Cardiac muscle cell (in vitro differentiated cells and primary cell): ENCODE measurements around the gene ACAP2. TPM values are rescaled to one million over a fixed set of nuclear protein-coding genes. Genes with fewer than 3 reads are reported as not detected.
"Not testable (repeated sequence)": the region's sequence is repeated elsewhere in the genome, so short reads cannot be mapped to it uniquely, and the experiment has no call there.

Experiments
- DNase-seq, 2 donors: peaks; one replicate each; pipeline versions ENCODE4 v3.0.0 to v3.0.0-alpha.2; 2010 to 2017; ENCODE audit warnings: low read depth in 1 of 2, low spot score in 1 of 2
- H3K27ac ChIP-seq: fragments of 200-600 bp; sonication (generic); 2 replicates; pipeline ENCODE4 v1.5.1; 2016
- H3K27me3 ChIP-seq: fragments of 200-600 bp; sonication (generic); 2 replicates; pipeline ENCODE4 v1.6.0; 2016; ENCODE audit warnings: control low read depth
- H3K36me3 ChIP-seq: fragments of 200-600 bp; sonication (generic); 2 replicates; pipeline ENCODE4 v1.5.1; 2016; ENCODE audit warnings: control low read depth
- H3K4me1 ChIP-seq: fragments of 200-600 bp; sonication (generic); 2 replicates; pipeline ENCODE4 v1.8.1; 2017; ENCODE audit warnings: low read depth, mild to moderate bottlenecking, mixed run types
- H3K4me3 ChIP-seq: fragments of 200-600 bp; sonication (generic); 2 replicates; pipeline ENCODE4 v1.5.1; 2016; ENCODE audit warnings: mild to moderate bottlenecking
- H3K9me3 ChIP-seq: fragments of 200-600 bp; sonication (generic); 2 replicates; pipeline ENCODE4 v1.5.1; 2017; ENCODE audit warnings: low read depth, mild to moderate bottlenecking, control low read depth
- CTCF ChIP-seq: IDR thresholded peaks from 2 replicates; pipeline ENCODE4 v1.5.1; 2012; ENCODE audit warnings: low read depth, mild to moderate bottlenecking, low read length
- polyA plus RNA-seq: library from polyadenylated mRNA; unstranded; fragments of >200 nt; fragmentation: Nextera tagmentation; extraction: Ambion mirVana; gene quantifications from 2 replicates; pipeline ENCODE4 v1.2.1, GENCODE V29; 2016
- total RNA-seq: library from RNA; depleted of rRNA; stranded (reverse); fragments of >200 nt; gene quantifications from 2 replicates; pipeline ENCODE4 v1.2.3, GENCODE V29; 2016

The ACAP2 gene
- total and polyA plus RNA-seq, 2 experiments from 2014 or later, result 36.2 to 44.4 TPM

GRCh38 chr3:195307711-195308110, 135.1 kb downstream of the ACAP2 start:
- H3K4me1 ChIP-seq, result no peaks in the 10 kb centered on the region
- H3K27me3 ChIP-seq, result no peaks in the 10 kb centered on the region
- no peak overlapping the region for H3K27ac ChIP-seq
- DNase-seq, result no peak
- no peak overlapping the region for H3K4me3 ChIP-seq
- TF ChIP-seq CTCF, result no peak
- H3K36me3 ChIP-seq, result no peaks in the 10 kb centered on the region
- no peaks in the 10 kb centered on the region for H3K9me3 ChIP-seq

GRCh38 chr3:195306369-195306768, 136.5 kb downstream of the ACAP2 start:
- no peak for DNase-seq

GRCh38 chr3:195302431-195302830, 140.4 kb downstream of the ACAP2 start:
- no peak for DNase-seq
- Histone ChIP-seq H3K9me3 (no peaks in the 10 kb centered on the region), H3K27me3 (no peaks in the 10 kb centered on the region), H3K36me3 (peaks cover 12% of the 10 kb centered on the region), H3K27ac (no peak overlapping the region), H3K4me1 (no peaks in the 10 kb centered on the region), H3K4me3 (no peak overlapping the region)
- TF ChIP-seq CTCF, result no peak

More at GRCh38 chr3:195306369-195306768, 136.5 kb downstream of the ACAP2 start:
- no peak overlapping the region for H3K27ac ChIP-seq
- peaks cover 6% of the 10 kb centered on the region for H3K36me3 ChIP-seq
- H3K4me1 ChIP-seq, result no peaks in the 10 kb centered on the region
- H3K4me3 ChIP-seq, result no peak overlapping the region
- no peaks in the 10 kb centered on the region for H3K27me3 ChIP-seq
- TF ChIP-seq CTCF, result no peak
- no peaks in the 10 kb centered on the region for H3K9me3 ChIP-seq

GRCh38 chr3:195297446-195297845, 145.4 kb downstream of the ACAP2 start:
- Histone ChIP-seq H3K4me1 (no peaks in the 10 kb centered on the region), H3K9me3 (no peaks in the 10 kb centered on the region), H3K4me3 (no peak overlapping the region), H3K27me3 (no peaks in the 10 kb centered on the region), H3K27ac (no peak overlapping the region), H3K36me3 (peaks cover 20% of the 10 kb centered on the region)
- no peak for TF ChIP-seq CTCF
- DNase-seq, result no peak

- Histone ChIP-seq H3K27ac (no peak overlapping the region), H3K4me3 (no peak overlapping the region), H3K36me3 (peaks cover 19% of the 10 kb centered on the region), H3K27me3 (no peaks in the 10 kb centered on the region), H3K9me3 (no peaks in the 10 kb centered on the region), H3K4me1 (peaks cover 4% of the 10 kb centered on the region)
- no peak for TF ChIP-seq CTCF
- DNase-seq, result no peak
Observed at GRCh38 chr3:195296662-195297061, 146.2 kb downstream of the ACAP2 start.

- no peaks in the 10 kb centered on the region for H3K9me3 ChIP-seq
- DNase-seq, result no peak
- H3K27me3 ChIP-seq, result no peaks in the 10 kb centered on the region
- no peak overlapping the region for H3K27ac ChIP-seq
- TF ChIP-seq CTCF, result no peak
- peaks cover 17% of the 10 kb centered on the region for H3K36me3 ChIP-seq
- H3K4me3 ChIP-seq, result no peak overlapping the region
- H3K4me1 ChIP-seq, result peaks cover 15% of the 10 kb centered on the region
Observed at GRCh38 chr3:195291121-195291520, 151.7 kb downstream of the ACAP2 start.

GRCh38 chr3:195290643-195291042, 152.2 kb downstream of the ACAP2 start:
- not testable (repeated sequence) for H3K27ac ChIP-seq, H3K27me3 ChIP-seq, DNase-seq, H3K4me3 ChIP-seq, H3K9me3 ChIP-seq
- peaks cover 17% of the 10 kb centered on the region for H3K36me3 ChIP-seq
- H3K4me1 ChIP-seq, result peaks cover 19% of the 10 kb centered on the region
